GM23338 (cell line): ENCODE data around the gene RNF20. TPM values are rescaled to one million over a fixed set of nuclear protein-coding genes. Genes with fewer than 3 reads are reported as not detected.
"Not testable (repeated sequence)": the region's sequence is repeated elsewhere in the genome, so short reads cannot be mapped to it uniquely, and the experiment has no call there.

Experiments
- ATAC-seq: fragments of 200-7000 bp; cut with Tn5 transposase; 3 replicates; pipeline ENCODE4 v1.9.1; 2020
- DNase-seq: peaks from one replicate; pipeline ENCODE4 v3.0.0-alpha.2; 2015; ENCODE audit warnings: low spot score
- H2AFZ ChIP-seq: fragments of 200-600 bp; sonication (generic); 2 replicates; pipeline ENCODE4 v1.8.0; 2016; ENCODE audit warnings: antibody characterized with exemption, mild to moderate bottlenecking, moderate library complexity
- H3F3A ChIP-seq: fragments of 200-600 bp; sonication (generic); replicated peaks from 2 replicates; pipeline ENCODE4 v1.8.0; 2017; ENCODE audit warnings: antibody characterized with exemption, mixed run types, low read depth
- H3K27ac ChIP-seq: fragments of 200-600 bp; sonication (generic); 2 replicates; pipeline ENCODE4 v1.6.1; 2016; ENCODE audit warnings: low read depth
- H3K27me3 ChIP-seq: fragments of 200-600 bp; sonication (generic); 2 replicates; pipeline ENCODE4 v1.8.0; 2016; ENCODE audit warnings: mild to moderate bottlenecking, mixed run types, moderate library complexity; ENCODE audit not compliant: insufficient read depth
- H3K36me3 ChIP-seq: fragments of 200-600 bp; sonication (generic); 2 replicates; pipeline ENCODE4 v1.8.0; 2016; ENCODE audit warnings: mild to moderate bottlenecking; ENCODE audit not compliant: insufficient read depth
- H3K4me1 ChIP-seq: fragments of 200-600 bp; sonication (generic); 2 replicates; pipeline ENCODE4 v1.8.0; 2016; ENCODE audit warnings: mild to moderate bottlenecking, moderate library complexity; ENCODE audit not compliant: insufficient read depth
- H3K4me2 ChIP-seq: fragments of 200-600 bp; sonication (generic); 2 replicates; pipeline ENCODE4 v1.7.1; 2017; ENCODE audit warnings: mixed run types
- H3K4me3 ChIP-seq: fragments of 200-600 bp; sonication (generic); 2 replicates; pipeline ENCODE4 v1.6.1; 2016; ENCODE audit warnings: mixed run types
- H3K79me2 ChIP-seq: fragments of 200-600 bp; sonication (generic); replicated peaks from 2 replicates; pipeline ENCODE4 v1.8.0; 2017; ENCODE audit warnings: mild to moderate bottlenecking; ENCODE audit not compliant: insufficient read depth
- H3K9me2 ChIP-seq: fragments of 200-600 bp; sonication (generic); 2 replicates; pipeline ENCODE4 v1.8.0; 2017; ENCODE audit not compliant: insufficient read depth
- H4K20me1 ChIP-seq: fragments of 200-600 bp; sonication (generic); replicated peaks from 2 replicates; pipeline ENCODE4 v1.8.0; 2017; ENCODE audit warnings: mild to moderate bottlenecking; ENCODE audit not compliant: insufficient read depth
- H3K27ac Mint-ChIP-seq: 2 replicates; pipeline ENCODE4 v1.8.0; 2020; ENCODE audit warnings: inconsistent platforms, mild to moderate bottlenecking, moderate library complexity, mixed read lengths
- H3K27me3 Mint-ChIP-seq: 3 replicates; pipeline ENCODE4 v1.8.0; 2022; ENCODE audit warnings: low read depth, mild to moderate bottlenecking, moderate library complexity, mixed read lengths, inconsistent platforms; ENCODE audit not compliant: insufficient read depth, poor library complexity
- H3K36me3 Mint-ChIP-seq: 3 replicates; pipeline ENCODE4 v1.8.0; 2021; ENCODE audit warnings: low read depth, mild to moderate bottlenecking, inconsistent platforms, moderate library complexity, mixed read lengths
- H3K4me1 Mint-ChIP-seq: 3 replicates; pipeline ENCODE4 v1.8.0; 2020; ENCODE audit warnings: mild to moderate bottlenecking, inconsistent platforms, mixed read lengths
- H3K4me3 Mint-ChIP-seq: 3 replicates; pipeline ENCODE4 v1.8.0; 2021; ENCODE audit warnings: moderate library complexity, mild to moderate bottlenecking, inconsistent platforms, mixed read lengths
- H3K9me3 Mint-ChIP-seq: 3 replicates; pipeline ENCODE4 v1.8.0; 2020; ENCODE audit warnings: moderate library complexity, mild to moderate bottlenecking, inconsistent platforms, mixed read lengths
- CTCF ChIP-seq, 2 experiments: fragments of 200-600 bp in 1 of 2; sonication (generic) in 1 of 2; conservative IDR thresholded peaks; 2 replicates each; pipeline versions ENCODE4 v1.5.1 to v1.6.1; 2016 to 2017; ENCODE audit warnings: antibody characterized with exemption in 2 of 2, low read depth in 2 of 2, mild to moderate bottlenecking in 2 of 2, moderate library complexity in 1 of 2
- ETS1 ChIP-seq: IDR thresholded peaks from 2 replicates; pipeline ENCODE4 v1.6.1; 2016; ENCODE audit warnings: antibody characterized with exemption
- EZH2phosphoT487 ChIP-seq: fragments of 200-600 bp; sonication (generic); IDR thresholded peaks from one replicate; pipeline ENCODE4 v1.8.1; 2018; ENCODE audit warnings: antibody characterized with exemption; ENCODE audit not compliant: unreplicated experiment
- POLR2AphosphoS5 ChIP-seq: IDR thresholded peaks from 2 replicates; pipeline ENCODE4 v1.6.1; 2016; ENCODE audit warnings: antibody characterized with exemption, low read depth
- polyA plus RNA-seq: library from polyadenylated mRNA; unstranded; fragments of >200 nt; fragmentation: Nextera tagmentation; extraction: Ambion mirVana; gene quantifications from 2 replicates; pipeline ENCODE4 v1.2.1, GENCODE V29; 2016
- total RNA-seq: library from RNA; depleted of rRNA; stranded (reverse); fragments of >200 nt; shearing (Covaris generic); gene quantifications from 2 replicates; pipeline ENCODE4 v1.2.3, GENCODE V29; 2014
- TF ChIP-seq, protein P1 (sequence below): fragments of 250-450 bp; sonication (Bioruptor Pico); IDR thresholded peaks from 2 replicates; pipeline ENCODE4 v1.5.0; 2020; ENCODE audit warnings: mild to moderate bottlenecking, moderate library complexity

RNF20 gene
- total and polyA plus RNA-seq, 2 experiments from 2014 or later, result 33.6 to 36.2 TPM

- TF ChIP-seq, protein P1, sequence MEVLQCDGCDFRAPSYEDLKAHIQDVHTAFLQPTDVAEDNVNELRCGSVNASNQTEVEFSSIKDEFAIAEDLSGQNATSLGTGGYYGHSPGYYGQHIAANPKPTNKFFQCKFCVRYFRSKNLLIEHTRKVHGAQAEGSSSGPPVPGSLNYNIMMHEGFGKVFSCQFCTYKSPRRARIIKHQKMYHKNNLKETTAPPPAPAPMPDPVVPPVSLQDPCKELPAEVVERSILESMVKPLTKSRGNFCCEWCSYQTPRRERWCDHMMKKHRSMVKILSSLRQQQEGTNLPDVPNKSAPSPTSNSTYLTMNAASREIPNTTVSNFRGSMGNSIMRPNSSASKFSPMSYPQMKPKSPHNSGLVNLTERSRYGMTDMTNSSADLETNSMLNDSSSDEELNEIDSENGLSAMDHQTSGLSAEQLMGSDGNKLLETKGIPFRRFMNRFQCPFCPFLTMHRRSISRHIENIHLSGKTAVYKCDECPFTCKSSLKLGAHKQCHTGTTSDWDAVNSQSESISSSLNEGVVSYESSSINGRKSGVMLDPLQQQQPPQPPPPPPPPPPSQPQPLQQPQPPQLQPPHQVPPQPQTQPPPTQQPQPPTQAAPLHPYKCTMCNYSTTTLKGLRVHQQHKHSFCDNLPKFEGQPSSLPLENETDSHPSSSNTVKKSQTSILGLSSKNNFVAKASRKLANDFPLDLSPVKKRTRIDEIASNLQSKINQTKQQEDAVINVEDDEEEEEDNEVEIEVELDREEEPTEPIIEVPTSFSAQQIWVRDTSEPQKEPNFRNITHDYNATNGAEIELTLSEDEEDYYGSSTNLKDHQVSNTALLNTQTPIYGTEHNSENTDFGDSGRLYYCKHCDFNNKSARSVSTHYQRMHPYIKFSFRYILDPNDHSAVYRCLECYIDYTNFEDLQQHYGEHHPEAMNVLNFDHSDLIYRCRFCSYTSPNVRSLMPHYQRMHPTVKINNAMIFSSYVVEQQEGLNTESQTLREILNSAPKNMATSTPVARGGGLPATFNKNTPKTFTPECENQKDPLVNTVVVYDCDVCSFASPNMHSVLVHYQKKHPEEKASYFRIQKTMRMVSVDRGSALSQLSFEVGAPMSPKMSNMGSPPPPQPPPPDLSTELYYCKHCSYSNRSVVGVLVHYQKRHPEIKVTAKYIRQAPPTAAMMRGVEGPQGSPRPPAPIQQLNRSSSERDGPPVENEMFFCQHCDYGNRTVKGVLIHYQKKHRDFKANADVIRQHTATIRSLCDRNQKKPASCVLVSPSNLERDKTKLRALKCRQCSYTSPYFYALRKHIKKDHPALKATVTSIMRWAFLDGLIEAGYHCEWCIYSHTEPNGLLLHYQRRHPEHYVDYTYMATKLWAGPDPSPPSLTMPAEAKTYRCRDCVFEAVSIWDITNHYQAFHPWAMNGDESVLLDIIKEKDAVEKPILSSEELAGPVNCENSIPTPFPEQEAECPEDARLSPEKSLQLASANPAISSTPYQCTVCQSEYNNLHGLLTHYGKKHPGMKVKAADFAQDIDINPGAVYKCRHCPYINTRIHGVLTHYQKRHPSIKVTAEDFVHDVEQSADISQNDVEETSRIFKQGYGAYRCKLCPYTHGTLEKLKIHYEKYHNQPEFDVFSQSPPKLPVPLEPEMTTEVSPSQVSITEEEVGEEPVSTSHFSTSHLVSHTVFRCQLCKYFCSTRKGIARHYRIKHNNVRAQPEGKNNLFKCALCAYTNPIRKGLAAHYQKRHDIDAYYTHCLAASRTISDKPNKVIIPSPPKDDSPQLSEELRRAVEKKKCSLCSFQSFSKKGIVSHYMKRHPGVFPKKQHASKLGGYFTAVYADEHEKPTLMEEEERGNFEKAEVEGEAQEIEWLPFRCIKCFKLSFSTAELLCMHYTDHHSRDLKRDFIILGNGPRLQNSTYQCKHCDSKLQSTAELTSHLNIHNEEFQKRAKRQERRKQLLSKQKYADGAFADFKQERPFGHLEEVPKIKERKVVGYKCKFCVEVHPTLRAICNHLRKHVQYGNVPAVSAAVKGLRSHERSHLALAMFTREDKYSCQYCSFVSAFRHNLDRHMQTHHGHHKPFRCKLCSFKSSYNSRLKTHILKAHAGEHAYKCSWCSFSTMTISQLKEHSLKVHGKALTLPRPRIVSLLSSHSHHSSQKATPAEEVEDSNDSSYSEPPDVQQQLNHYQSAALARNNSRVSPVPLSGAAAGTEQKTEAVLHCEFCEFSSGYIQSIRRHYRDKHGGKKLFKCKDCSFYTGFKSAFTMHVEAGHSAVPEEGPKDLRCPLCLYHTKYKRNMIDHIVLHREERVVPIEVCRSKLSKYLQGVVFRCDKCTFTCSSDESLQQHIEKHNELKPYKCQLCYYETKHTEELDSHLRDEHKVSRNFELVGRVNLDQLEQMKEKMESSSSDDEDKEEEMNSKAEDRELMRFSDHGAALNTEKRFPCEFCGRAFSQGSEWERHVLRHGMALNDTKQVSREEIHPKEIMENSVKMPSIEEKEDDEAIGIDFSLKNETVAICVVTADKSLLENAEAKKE (CRISPR knock-in tag), result no peak
- TF ChIP-seq POLR2AphosphoS5, result no peak
- no peak for TF ChIP-seq EZH2phosphoT487
- TF ChIP-seq ETS1, result no peak
Observed at GRCh38 chr9:101543098-101543735, 9.6 kb downstream of the RNF20 start (continued).

- TF ChIP-seq CTCF (conservative IDR thresholded peaks at IDR 0.05; ENCODE audit: low read depth in 2 of 2), result peak; percentile 56 to 60
- TF ChIP-seq, protein P1 (CRISPR knock-in tag), result peak; percentile 4; the same call in 1 of the 2 replicates
- H3K4me3 Mint-ChIP-seq, H3K4me1 Mint-ChIP-seq, H3K9me2 ChIP-seq, H3K79me2 ChIP-seq, H3K4me2 ChIP-seq, H2AFZ ChIP-seq, H3F3A ChIP-seq, H4K20me1 ChIP-seq, H3K4me1 ChIP-seq, H3K4me3 ChIP-seq, H3K27me3 ChIP-seq, H3K9me3 Mint-ChIP-seq, H3K27me3 Mint-ChIP-seq, H3K27ac Mint-ChIP-seq, H3K27ac ChIP-seq: not testable (repeated sequence)
- ATAC-seq, result peak; percentile 29; the same call in 1 of the 3 replicates
- DNase-seq, result peak; percentile 54
- H3K36me3 Mint-ChIP-seq, result peaks cover 80% of the 10 kb centered on the region
- H3K36me3 ChIP-seq, result peaks cover 57% of the 10 kb centered on the region
Observed at GRCh38 chr9:101549472-101550098, 15.9 kb downstream of the RNF20 start.
